ENCODE results near the gene CTDSPL. TPM values are rescaled to one million over a fixed set of nuclear protein-coding genes. Genes with fewer than 3 reads are reported as not detected.
A peak's percentile ranks its signal among the peaks of the same experiment; 100 is the strongest.
"Not testable (repeated sequence)": the region's sequence is repeated elsewhere in the genome, so short reads cannot be mapped to it uniquely, and the experiment has no call there.

Gene CTDSPL
- total RNA-seq (1.7 TPM), polyA plus RNA-seq (under 1 TPM in 1 of 4 donors, not detected in 3; 0.08 TPM)

GRCh38 chr3:37861620-37862041 is at the start of gene CTDSPL:
TSS of gene CTDSPL (plus strand) at chr3:37861880. CDS start at chr3:37862200, 320 bp downstream.
- Mint-ChIP-seq H3K9me3 (no peaks in the 10 kb centered on the region), H3K4me1 (peaks cover 0 to 19% (median 9%) of the 10 kb centered on the region in 4 donors), H3K4me3 (peak within 1 kb of the TSS; percentile 61 to 89 (median 84)), H3K27me3 (peaks cover 43% of the 10 kb centered on the region), H3K36me3 (no peaks in the 10 kb centered on the region), H3K27ac (peak within 1 kb of the TSS; percentile 49 to 84 (median 60))
- no peak for DNase-seq
- ATAC-seq (ENCODE audit: low read depth in 2 of 2), result no peak
- Histone ChIP-seq H3K27ac (ENCODE audit: insufficient read depth, low read length, poor library complexity, severe bottlenecking) (no peak within 1 kb of the TSS), H3K36me3 (ENCODE audit: control insufficient read depth, insufficient read depth, low read length) (no peaks in the 10 kb centered on the region), H3K4me1 (ENCODE audit: control insufficient read depth, insufficient read depth, low read length, poor library complexity, severe bottlenecking) (peaks cover 13% of the 10 kb centered on the region), H3K27me3 (ENCODE audit: control insufficient read depth, insufficient read depth, low read length) (peaks cover 26% of the 10 kb centered on the region), H3K9me3 (ENCODE audit: control insufficient read depth in 2 of 2, low read length in 2 of 2) (no peaks in the 10 kb centered on the region), H3K4me3 (ENCODE audit: low read depth, low read length) (no peak within 1 kb of the TSS)

GRCh38 chr3:37812499-37812896 is 49.2 kb upstream of the CTDSPL start:
- Mint-ChIP-seq H3K27ac (no peak overlapping the region), H3K9me3 (peaks cover 0 to 1% (median 0%) of the 10 kb centered on the region in 7 donors), H3K27me3 (peaks cover 9% of the 10 kb centered on the region), H3K36me3 (no peaks in the 10 kb centered on the region), H3K4me1 (no peaks in the 10 kb centered on the region), H3K4me3 (no peak overlapping the region)
- no peak for ATAC-seq (ENCODE audit: low read depth in 2 of 2)
- Histone ChIP-seq H3K27ac (ENCODE audit: insufficient read depth, low read length, poor library complexity, severe bottlenecking) (no peak overlapping the region), H3K4me1 (ENCODE audit: control insufficient read depth, insufficient read depth, low read length, poor library complexity, severe bottlenecking) (no peaks in the 10 kb centered on the region), H3K9me3 (ENCODE audit: control insufficient read depth in 2 of 2, low read length in 2 of 2) (no peaks in the 10 kb centered on the region), H3K27me3 (ENCODE audit: control insufficient read depth, insufficient read depth, low read length) (peaks cover 1% of the 10 kb centered on the region), H3K36me3 (ENCODE audit: control insufficient read depth, insufficient read depth, low read length) (no peaks in the 10 kb centered on the region), H3K4me3 (ENCODE audit: low read depth, low read length) (no peak overlapping the region)
- no peak for DNase-seq

- Mint-ChIP-seq H3K4me3 (no peak overlapping the region), H3K36me3 (no peaks in the 10 kb centered on the region)
Measured at GRCh38 chr3:37813403-37813802, 48.3 kb upstream of the CTDSPL start.

GRCh38 chr3:37814547-37814946 is 47.1 kb upstream of the CTDSPL start:
- Mint-ChIP-seq H3K36me3 (no peaks in the 10 kb centered on the region), H3K4me3 (no peak overlapping the region), H3K9me3 (peaks cover 0 to 1% (median 0%) of the 10 kb centered on the region in 7 donors), H3K27ac (no peak overlapping the region), H3K4me1 (no peaks in the 10 kb centered on the region), H3K27me3 (peaks cover 8% of the 10 kb centered on the region)
- no peak overlapping the region for H3K4me3 ChIP-seq (ENCODE audit: low read depth, low read length)
- H3K9me3 ChIP-seq (ENCODE audit: control insufficient read depth in 2 of 2, low read length in 2 of 2), result no peaks in the 10 kb centered on the region
- no peak for ATAC-seq (ENCODE audit: low read depth in 2 of 2)
- no peak overlapping the region for H3K27ac ChIP-seq (ENCODE audit: insufficient read depth, low read length, poor library complexity, severe bottlenecking)
- DNase-seq, result no peak
- H3K4me1 ChIP-seq (ENCODE audit: control insufficient read depth, insufficient read depth, low read length, poor library complexity, severe bottlenecking), result no peaks in the 10 kb centered on the region
- H3K27me3 ChIP-seq (ENCODE audit: control insufficient read depth, insufficient read depth, low read length), result no peaks in the 10 kb centered on the region
- H3K36me3 ChIP-seq (ENCODE audit: control insufficient read depth, insufficient read depth, low read length), result no peaks in the 10 kb centered on the region

More at GRCh38 chr3:37813403-37813802, 48.3 kb upstream of the CTDSPL start:
- H3K27ac Mint-ChIP-seq, result no peak overlapping the region
- Histone ChIP-seq H3K27me3 (ENCODE audit: control insufficient read depth, insufficient read depth, low read length) (no peaks in the 10 kb centered on the region), H3K36me3 (ENCODE audit: control insufficient read depth, insufficient read depth, low read length) (no peaks in the 10 kb centered on the region), H3K4me3 (ENCODE audit: low read depth, low read length) (no peak overlapping the region), H3K9me3 (ENCODE audit: control insufficient read depth in 2 of 2, low read length in 2 of 2) (no peaks in the 10 kb centered on the region), H3K27ac (ENCODE audit: insufficient read depth, low read length, poor library complexity, severe bottlenecking) (no peak overlapping the region), H3K4me1 (ENCODE audit: control insufficient read depth, insufficient read depth, low read length, poor library complexity, severe bottlenecking) (no peaks in the 10 kb centered on the region)
- no peaks in the 10 kb centered on the region for H3K4me1 Mint-ChIP-seq
- peaks cover 5% of the 10 kb centered on the region for H3K27me3 Mint-ChIP-seq
- DNase-seq (no peak), ATAC-seq (ENCODE audit: low read depth in 2 of 2) (no peak)
- peaks cover 0 to 1% (median 0%) of the 10 kb centered on the region in 7 donors for H3K9me3 Mint-ChIP-seq

GRCh38 chr3:37815156-37815555 is 46.5 kb upstream of the CTDSPL start:
- H3K27me3 ChIP-seq (ENCODE audit: control insufficient read depth, insufficient read depth, low read length); H3K27ac Mint-ChIP-seq; H3K4me1 Mint-ChIP-seq; H3K36me3 Mint-ChIP-seq; H3K9me3 ChIP-seq (ENCODE audit: control insufficient read depth in 2 of 2, low read length in 2 of 2); H3K27me3 Mint-ChIP-seq; DNase-seq; H3K27ac ChIP-seq (ENCODE audit: insufficient read depth, low read length, poor library complexity, severe bottlenecking); H3K4me3 ChIP-seq (ENCODE audit: low read depth, low read length); ATAC-seq (ENCODE audit: low read depth in 2 of 2); H3K9me3 Mint-ChIP-seq; H3K36me3 ChIP-seq (ENCODE audit: control insufficient read depth, insufficient read depth, low read length); H3K4me1 ChIP-seq (ENCODE audit: control insufficient read depth, insufficient read depth, low read length, poor library complexity, severe bottlenecking); H3K4me3 Mint-ChIP-seq: not testable (repeated sequence)

- no peaks in the 10 kb centered on the region for H3K36me3 ChIP-seq (ENCODE audit: control insufficient read depth, insufficient read depth, low read length)
- H3K4me1 Mint-ChIP-seq, result no peaks in the 10 kb centered on the region
- peaks cover 10% of the 10 kb centered on the region for H3K27me3 Mint-ChIP-seq
- peaks cover 0 to 1% (median 0%) of the 10 kb centered on the region in 7 donors for H3K9me3 Mint-ChIP-seq
- ATAC-seq (ENCODE audit: low read depth in 2 of 2) (no peak), DNase-seq (no peak)
- no peak overlapping the region for H3K4me3 ChIP-seq (ENCODE audit: low read depth, low read length)
- H3K27ac ChIP-seq (ENCODE audit: insufficient read depth, low read length, poor library complexity, severe bottlenecking), result no peak overlapping the region
- no peaks in the 10 kb centered on the region for H3K4me1 ChIP-seq (ENCODE audit: control insufficient read depth, insufficient read depth, low read length, poor library complexity, severe bottlenecking)
- H3K9me3 ChIP-seq (ENCODE audit: control insufficient read depth in 2 of 2, low read length in 2 of 2), result no peaks in the 10 kb centered on the region
- H3K4me3 Mint-ChIP-seq, result no peak overlapping the region
- H3K36me3 Mint-ChIP-seq, result no peaks in the 10 kb centered on the region
- H3K27ac Mint-ChIP-seq, result no peak overlapping the region
- no peaks in the 10 kb centered on the region for H3K27me3 ChIP-seq (ENCODE audit: control insufficient read depth, insufficient read depth, low read length)
Measured at GRCh38 chr3:37816271-37816670, 45.4 kb upstream of the CTDSPL start.

GRCh38 chr3:37819591-37819990 is 42.1 kb upstream of the CTDSPL start:
- Mint-ChIP-seq H3K27ac (no peak overlapping the region), H3K27me3 (peaks cover 4% of the 10 kb centered on the region)

GRCh38 chr3:37820286-37820685 is 41.4 kb upstream of the CTDSPL start:
- Histone ChIP-seq H3K27me3 (ENCODE audit: control insufficient read depth, insufficient read depth, low read length) (no peaks in the 10 kb centered on the region), H3K4me1 (ENCODE audit: control insufficient read depth, insufficient read depth, low read length, poor library complexity, severe bottlenecking) (no peaks in the 10 kb centered on the region), H3K9me3 (ENCODE audit: control insufficient read depth in 2 of 2, low read length in 2 of 2) (no peaks in the 10 kb centered on the region), H3K4me3 (ENCODE audit: low read depth, low read length) (no peak overlapping the region), H3K36me3 (ENCODE audit: control insufficient read depth, insufficient read depth, low read length) (no peaks in the 10 kb centered on the region), H3K27ac (ENCODE audit: insufficient read depth, low read length, poor library complexity, severe bottlenecking) (no peak overlapping the region)
- no peaks in the 10 kb centered on the region for H3K36me3 Mint-ChIP-seq
- H3K9me3 Mint-ChIP-seq, result peaks cover 0 to 1% (median 0%) of the 10 kb centered on the region in 7 donors
- peaks cover 4% of the 10 kb centered on the region for H3K27me3 Mint-ChIP-seq
- no peak overlapping the region for H3K4me3 Mint-ChIP-seq
- no peaks in the 10 kb centered on the region for H3K4me1 Mint-ChIP-seq
- DNase-seq, result no peak
- no peak for ATAC-seq (ENCODE audit: low read depth in 2 of 2)
- no peak overlapping the region for H3K27ac Mint-ChIP-seq

More at GRCh38 chr3:37819591-37819990, 42.1 kb upstream of the CTDSPL start:
- Histone ChIP-seq H3K27me3 (ENCODE audit: control insufficient read depth, insufficient read depth, low read length) (no peaks in the 10 kb centered on the region), H3K27ac (ENCODE audit: insufficient read depth, low read length, poor library complexity, severe bottlenecking) (no peak overlapping the region), H3K4me3 (ENCODE audit: low read depth, low read length) (no peak overlapping the region), H3K36me3 (ENCODE audit: control insufficient read depth, insufficient read depth, low read length) (no peaks in the 10 kb centered on the region), H3K9me3 (ENCODE audit: control insufficient read depth in 2 of 2, low read length in 2 of 2) (no peaks in the 10 kb centered on the region), H3K4me1 (ENCODE audit: control insufficient read depth, insufficient read depth, low read length, poor library complexity, severe bottlenecking) (no peaks in the 10 kb centered on the region)
- ATAC-seq (ENCODE audit: low read depth in 2 of 2), result no peak
- H3K36me3 Mint-ChIP-seq, result no peaks in the 10 kb centered on the region
- H3K9me3 Mint-ChIP-seq, result peaks cover 0 to 1% (median 0%) of the 10 kb centered on the region in 7 donors
- no peak for DNase-seq
- no peaks in the 10 kb centered on the region for H3K4me1 Mint-ChIP-seq
- no peak overlapping the region for H3K4me3 Mint-ChIP-seq
